GM21723 (cell line): ENCODE results near the gene PADI2.

Experiments used
- ATAC-seq: cut with Tn5 transposase; IDR thresholded peaks from one replicate; pipeline ENCODE4 v1.9.1; 2021; ENCODE audit warnings: mild to moderate bottlenecking, moderate library complexity; ENCODE audit not compliant: unreplicated experiment

The PADI2 gene

DNA sequence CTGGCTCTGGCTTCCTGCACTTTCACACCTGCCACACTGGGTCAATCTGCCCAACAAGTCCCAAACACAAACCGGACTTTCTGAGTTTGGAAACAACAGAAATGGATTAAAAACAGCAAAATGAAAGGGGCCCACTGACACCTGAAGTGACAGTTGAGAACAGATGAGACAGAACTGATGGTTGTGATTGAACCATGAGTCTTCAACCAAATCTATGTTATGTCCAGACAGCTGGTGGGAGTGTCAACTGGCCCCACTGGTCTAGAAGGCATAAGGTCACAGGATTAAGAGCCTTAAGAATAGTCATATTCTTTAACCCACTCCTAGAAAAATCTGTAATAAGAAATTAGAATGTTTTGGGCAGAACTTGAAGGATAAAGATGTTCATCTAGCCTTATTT lies 94.5 kb downstream of the PADI2 start:
- no peak for ATAC-seq

DNA sequence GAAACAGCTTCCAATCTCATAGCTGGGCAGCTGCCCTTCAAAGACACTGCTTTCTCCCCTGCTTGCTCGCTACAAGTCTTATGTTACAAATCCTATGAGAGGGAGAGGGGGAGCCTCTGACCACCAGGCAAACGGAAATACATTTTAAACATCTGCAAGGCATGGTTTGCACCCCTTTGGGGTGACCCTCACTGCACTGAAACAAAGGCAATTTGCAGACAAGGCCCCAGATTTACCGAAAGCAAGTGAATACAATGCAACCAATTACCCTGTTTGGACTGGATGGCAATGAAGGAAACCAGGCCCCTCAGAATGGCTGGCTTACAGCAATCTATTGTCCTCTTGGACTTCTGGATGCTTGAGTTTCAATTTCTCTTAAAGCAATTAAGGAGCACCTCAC lies 95.7 kb downstream of the PADI2 start:
- no peak for ATAC-seq

DNA sequence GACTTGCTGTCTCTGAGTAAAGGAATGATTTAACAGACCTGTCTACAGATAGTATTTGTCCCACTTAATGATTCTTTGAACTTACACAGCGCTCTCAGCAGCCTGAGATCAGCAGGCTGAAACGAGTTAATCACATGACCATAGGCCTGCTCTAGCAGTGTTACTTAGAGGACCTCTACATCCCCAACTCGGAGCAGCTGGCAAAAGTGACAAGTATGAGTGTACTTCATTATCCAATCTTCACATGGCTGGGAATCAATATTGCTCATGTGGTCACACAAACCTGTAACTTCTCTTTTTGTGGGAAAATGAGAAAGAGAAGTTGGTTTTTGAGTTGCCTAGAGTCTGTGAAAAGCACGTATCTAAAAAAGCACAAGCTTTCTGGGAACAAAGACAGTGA lies 96.1 kb downstream of the PADI2 start:
- ATAC-seq, result no peak

DNA sequence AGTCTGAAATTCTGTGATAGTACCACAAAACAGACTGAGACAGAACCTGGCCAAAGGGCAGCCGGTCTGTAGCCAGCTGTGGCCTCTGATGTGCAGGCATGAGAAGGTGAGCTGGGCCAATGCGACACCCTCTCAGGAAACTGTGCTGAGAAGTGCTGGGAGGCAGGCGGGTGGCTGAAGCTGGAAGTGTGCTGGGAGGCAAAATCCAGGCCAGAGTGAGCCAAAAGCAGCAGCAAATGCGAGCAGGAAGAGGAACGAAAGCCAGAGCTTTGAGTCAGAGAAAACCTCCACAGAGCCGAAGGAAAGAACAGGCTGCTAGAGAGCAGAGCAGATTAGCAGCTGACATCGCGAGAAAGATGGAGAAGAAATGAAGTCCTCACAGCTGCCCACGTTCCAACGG lies 97.4 kb downstream of the PADI2 start:
- ATAC-seq, result no peak

DNA sequence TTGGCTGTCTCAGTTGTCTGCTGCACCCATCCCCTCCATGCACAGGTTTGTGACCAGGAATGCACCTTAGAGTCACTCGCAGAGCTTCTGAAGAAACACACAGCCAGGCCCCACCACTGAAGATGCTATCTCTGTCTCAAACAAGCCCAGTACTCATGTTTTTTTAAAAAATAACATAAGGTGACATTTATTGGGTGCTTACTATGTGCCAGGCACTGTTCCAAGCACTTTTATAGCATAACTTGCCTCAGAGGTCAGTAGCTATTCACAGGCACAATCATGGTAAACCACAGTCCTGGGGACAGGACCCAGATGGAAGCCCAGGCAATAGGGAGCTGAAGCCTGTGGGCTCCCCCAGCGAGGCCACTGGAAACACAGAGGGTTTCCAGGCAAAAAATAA lies 98.7 kb downstream of the PADI2 start:
- ATAC-seq, result no peak

DNA sequence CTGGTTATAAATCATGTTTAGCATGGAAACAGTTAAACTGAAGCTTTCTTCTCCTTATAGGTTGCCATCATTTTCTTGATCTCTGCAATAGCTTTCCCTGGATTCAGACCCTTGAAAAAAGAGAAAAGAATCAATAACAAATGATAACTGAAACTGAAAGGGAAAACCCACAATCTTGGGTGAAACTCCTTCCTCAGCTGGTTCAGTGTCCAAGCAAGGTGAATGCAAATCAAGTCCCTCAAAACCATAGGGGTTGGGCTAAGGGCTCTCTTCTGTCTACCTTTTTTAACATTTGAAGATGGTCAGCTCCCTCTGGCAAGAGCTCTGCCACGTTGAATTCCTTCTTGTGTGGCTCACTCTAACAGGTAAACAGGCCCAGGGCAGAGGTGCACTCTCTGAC lies 100.4 kb downstream of the PADI2 start:
- no peak for ATAC-seq

DNA sequence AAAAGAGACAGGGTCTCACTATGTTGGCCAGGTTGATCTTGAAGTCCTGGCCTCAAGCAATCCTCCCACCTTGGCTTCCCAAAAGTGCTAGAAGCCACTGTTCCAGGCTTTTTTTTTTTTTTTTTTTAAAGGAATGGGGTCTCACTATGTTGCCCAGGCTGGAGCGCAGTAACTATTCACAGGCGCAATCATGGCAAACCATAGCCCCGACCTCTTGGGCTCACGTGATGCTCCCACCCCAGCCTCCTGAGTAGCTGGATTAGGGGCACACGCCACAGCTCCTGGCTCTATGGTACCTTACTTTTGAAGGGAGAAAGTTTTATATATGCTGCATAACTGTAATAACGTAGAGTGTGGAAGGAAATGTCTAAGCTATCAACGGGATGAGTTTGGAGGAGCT lies 101.8 kb downstream of the PADI2 start:
- ATAC-seq, result no peak
